Measurements from ENCODE around the gene FXYD3. TPM values are rescaled to one million over a fixed set of nuclear protein-coding genes. Genes with fewer than 3 reads are reported as not detected.
"Not testable (repeated sequence)": the region's sequence is repeated elsewhere in the genome, so short reads cannot be mapped to it uniquely, and the experiment has no call there.

FXYD3 gene
- total RNA-seq, 1 donor from 2014 or later, result 145 TPM

DNA sequence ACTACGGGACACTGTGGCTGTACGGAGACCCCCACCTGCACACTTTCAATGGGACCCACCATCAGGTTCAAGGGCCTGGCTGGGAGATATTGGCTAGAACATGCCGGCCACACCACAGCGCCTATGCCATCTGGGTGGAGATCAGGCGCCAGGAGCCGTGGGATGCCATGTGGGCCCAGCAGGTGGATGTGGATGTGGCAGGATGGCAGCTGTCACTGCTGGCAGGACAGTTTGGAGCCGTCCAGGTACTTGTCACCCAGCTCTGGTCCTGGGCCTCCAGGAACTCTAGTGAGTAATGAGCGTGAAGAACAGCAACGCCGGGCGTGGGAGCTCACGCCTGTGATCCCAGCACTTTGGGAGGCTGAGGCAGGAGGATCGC lies 15.7 kb upstream of the FXYD3 start:
- H3K9me3 ChIP-seq, result no peaks in the 10 kb centered on the region
- no peak for DNase-seq
- no peak overlapping the region for H3K4me3 ChIP-seq
- no peaks in the 10 kb centered on the region for H3K4me1 ChIP-seq
- ATAC-seq, result no peak
- no peak overlapping the region for H3K27ac ChIP-seq
- no peaks in the 10 kb centered on the region for H3K36me3 ChIP-seq
- no peaks in the 10 kb centered on the region for H3K27me3 ChIP-seq
- intact Hi-C loops (cut with DNase I), result no loop called here
- TF ChIP-seq, protein P1, sequence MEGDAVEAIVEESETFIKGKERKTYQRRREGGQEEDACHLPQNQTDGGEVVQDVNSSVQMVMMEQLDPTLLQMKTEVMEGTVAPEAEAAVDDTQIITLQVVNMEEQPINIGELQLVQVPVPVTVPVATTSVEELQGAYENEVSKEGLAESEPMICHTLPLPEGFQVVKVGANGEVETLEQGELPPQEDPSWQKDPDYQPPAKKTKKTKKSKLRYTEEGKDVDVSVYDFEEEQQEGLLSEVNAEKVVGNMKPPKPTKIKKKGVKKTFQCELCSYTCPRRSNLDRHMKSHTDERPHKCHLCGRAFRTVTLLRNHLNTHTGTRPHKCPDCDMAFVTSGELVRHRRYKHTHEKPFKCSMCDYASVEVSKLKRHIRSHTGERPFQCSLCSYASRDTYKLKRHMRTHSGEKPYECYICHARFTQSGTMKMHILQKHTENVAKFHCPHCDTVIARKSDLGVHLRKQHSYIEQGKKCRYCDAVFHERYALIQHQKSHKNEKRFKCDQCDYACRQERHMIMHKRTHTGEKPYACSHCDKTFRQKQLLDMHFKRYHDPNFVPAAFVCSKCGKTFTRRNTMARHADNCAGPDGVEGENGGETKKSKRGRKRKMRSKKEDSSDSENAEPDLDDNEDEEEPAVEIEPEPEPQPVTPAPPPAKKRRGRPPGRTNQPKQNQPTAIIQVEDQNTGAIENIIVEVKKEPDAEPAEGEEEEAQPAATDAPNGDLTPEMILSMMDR (IDR thresholded peaks at IDR 0.05), result no peak

DNA sequence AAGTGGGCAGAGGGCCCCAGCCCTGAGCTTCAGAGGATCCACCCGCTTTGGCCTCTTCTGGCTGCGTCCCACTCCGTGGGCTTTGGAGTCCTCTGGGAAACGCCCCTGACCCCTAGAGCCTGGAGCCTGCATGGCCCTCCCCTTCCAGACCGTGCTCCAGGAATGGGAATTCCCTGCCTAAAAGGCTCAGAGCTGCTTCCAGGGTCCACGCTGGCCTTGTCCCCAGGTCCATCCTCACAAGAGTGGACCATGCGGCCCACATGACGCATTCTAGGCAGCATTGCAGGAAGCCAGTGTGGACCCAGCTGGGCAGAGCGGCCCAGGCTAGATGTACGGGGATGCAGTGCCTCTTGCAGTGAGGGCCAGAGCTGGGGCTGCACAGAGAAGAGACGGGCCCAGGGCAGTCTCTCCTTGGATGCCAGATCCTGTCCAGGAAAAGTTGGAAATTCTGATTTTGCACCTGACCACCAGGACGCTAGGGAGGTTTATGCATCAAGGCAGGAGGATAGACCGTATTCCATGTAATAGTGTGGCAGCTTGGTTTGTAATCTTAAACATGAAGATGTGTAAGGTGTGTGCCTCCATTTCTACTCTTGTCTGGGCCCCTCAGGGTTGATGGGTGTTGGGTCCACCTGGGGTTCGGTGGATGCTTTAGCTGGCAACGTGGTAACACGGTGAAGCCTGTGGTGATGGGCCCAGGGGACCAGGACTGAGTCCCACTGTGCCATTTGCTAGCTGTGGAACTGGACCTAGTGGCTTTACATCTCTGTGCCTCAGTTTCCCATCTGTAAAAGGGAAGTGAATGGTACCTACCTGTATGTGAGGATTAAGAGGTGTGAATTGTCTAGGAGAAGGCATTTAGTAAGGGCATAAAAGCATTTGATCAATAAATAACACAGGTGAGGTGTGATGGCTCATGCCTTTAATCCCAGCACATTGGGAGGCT lies 14.8 kb upstream of the FXYD3 start:
- intact Hi-C loops (cut with DNase I), result no loop called here
- DNase-seq (no peak), ATAC-seq (no peak)
- no peaks in the 10 kb centered on the region for H3K4me1 ChIP-seq
- H3K4me3 ChIP-seq, result no peak overlapping the region
- H3K27ac ChIP-seq, result no peak overlapping the region
- H3K9me3 ChIP-seq, result no peaks in the 10 kb centered on the region
- no peaks in the 10 kb centered on the region for H3K27me3 ChIP-seq
- TF ChIP-seq, protein P1 (IDR thresholded peaks at IDR 0.05), result no peak
- H3K36me3 ChIP-seq, result no peaks in the 10 kb centered on the region

DNA sequence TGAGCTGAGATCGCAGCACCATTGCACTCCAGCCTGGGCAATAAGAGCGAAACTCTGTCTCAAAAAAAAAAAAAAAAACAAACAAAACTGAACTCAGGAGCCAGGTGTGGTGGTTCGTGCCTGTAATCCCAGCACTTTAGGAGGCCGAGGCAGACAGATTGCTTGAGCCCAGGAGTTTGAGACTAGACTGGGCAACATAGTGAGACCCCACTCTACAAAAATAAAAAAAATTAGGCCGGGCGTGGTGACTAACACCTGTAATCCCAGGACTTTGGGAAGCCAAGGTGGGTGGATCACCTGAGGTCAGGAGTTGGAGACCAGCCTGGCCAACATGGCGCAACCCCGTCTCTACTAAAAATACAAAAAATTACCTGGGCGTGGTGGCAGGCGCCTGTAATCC lies 13.7 kb upstream of the FXYD3 start:
- H3K9me3 ChIP-seq; intact Hi-C loops (cut with DNase I); H3K36me3 ChIP-seq; H3K27me3 ChIP-seq; H3K4me3 ChIP-seq; ATAC-seq; H3K4me1 ChIP-seq; H3K27ac ChIP-seq; DNase-seq: not testable (repeated sequence)

DNA sequence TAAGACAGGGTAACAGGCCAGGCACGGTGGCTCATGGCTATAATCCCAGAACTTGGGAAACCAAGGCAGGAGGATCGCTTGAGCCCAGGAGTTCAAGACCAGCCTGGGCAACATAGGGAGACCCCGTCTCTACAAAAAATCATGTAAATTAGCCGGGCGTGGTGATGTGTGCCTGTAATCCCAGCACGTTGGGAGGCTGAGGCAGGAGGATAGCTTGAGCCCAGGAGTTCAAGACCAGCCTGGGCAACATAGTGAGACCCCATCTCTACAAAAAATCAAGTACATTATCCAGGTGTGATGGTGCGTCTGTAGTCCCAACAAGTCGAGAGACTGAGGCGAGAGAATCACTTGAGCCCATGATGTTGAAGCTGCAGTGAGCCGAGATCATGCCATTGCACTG lies 12.0 kb upstream of the FXYD3 start:
- H3K27ac ChIP-seq; intact Hi-C loops (cut with DNase I); H3K9me3 ChIP-seq; DNase-seq; H3K4me3 ChIP-seq; H3K4me1 ChIP-seq; H3K36me3 ChIP-seq; ATAC-seq; H3K27me3 ChIP-seq: not testable (repeated sequence)

DNA sequence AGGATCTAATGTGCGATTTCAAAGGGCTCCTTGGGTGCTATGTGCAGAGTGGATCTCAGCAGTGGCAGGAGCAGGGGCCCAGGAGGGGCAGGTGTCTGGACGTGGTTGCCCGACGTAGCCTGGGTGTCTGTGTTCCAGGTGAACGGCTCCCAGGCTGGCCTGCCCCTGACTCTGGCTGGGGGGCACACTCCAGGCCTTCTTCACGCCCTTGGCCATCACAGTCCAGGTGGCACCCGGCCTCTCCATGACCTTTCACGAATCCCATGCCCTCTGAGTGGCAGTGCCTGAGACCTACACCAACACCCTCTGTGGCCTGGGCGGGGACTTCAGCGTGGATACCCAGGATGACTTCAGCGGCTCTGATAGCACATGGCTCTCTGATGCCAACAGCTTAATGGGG lies 11.3 kb upstream of the FXYD3 start:
- no peak for DNase-seq
- Histone ChIP-seq H3K4me3 (no peak overlapping the region), H3K36me3 (no peaks in the 10 kb centered on the region), H3K4me1 (no peaks in the 10 kb centered on the region), H3K9me3 (no peaks in the 10 kb centered on the region), H3K27me3 (no peaks in the 10 kb centered on the region), H3K27ac (no peak overlapping the region)
- ATAC-seq, result peak; percentile 8
- intact Hi-C loops (cut with DNase I), result no loop called here
- TF ChIP-seq, protein P1 (IDR thresholded peaks at IDR 0.05), result no peak

DNA sequence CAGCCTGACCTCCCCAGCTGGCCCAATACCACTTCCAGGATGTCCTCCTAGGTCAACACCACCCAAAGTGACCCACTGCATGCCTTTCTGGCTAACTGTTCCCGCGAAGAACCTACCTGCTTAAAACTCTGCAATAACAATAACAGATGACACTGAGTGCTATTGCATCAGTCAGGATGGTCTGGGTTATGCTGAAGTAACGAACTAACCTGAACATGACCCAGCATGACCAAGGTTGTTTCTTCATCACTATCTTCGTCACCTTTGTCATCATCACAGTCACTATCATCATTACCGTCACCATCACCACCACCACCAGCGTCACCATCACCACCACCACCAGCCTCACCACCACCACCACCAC lies 10.6 kb upstream of the FXYD3 start:
- Histone ChIP-seq H3K27me3 (no peaks in the 10 kb centered on the region), H3K27ac (no peak overlapping the region), H3K36me3 (no peaks in the 10 kb centered on the region), H3K4me3 (no peak overlapping the region), H3K9me3 (no peaks in the 10 kb centered on the region), H3K4me1 (no peaks in the 10 kb centered on the region)
- no peak for DNase-seq
- TF ChIP-seq, protein P1 (IDR thresholded peaks at IDR 0.05), result no peak
- no peak for ATAC-seq
- intact Hi-C loops (cut with DNase I), result no loop called here

All from upper lobe of right lung (tissue), 1 donor.